GM23338 (cell line): ENCODE measurements around the gene CEBPB.

Experiments used
- CREB1 ChIP-seq: fragments of 250-450 bp; sonication (Bioruptor Pico); IDR thresholded peaks from 2 replicates; pipeline ENCODE4 v1.5.0; 2020; ENCODE audit warnings: low read depth, mild to moderate bottlenecking, moderate library complexity
- EZH2 ChIP-seq: fragments of 200-600 bp; sonication (generic); IDR thresholded peaks from one replicate; pipeline ENCODE4 v1.8.0; 2017; ENCODE audit warnings: antibody characterized with exemption, mild to moderate bottlenecking, low read depth; ENCODE audit not compliant: unreplicated experiment
- EZH2phosphoT487 ChIP-seq: fragments of 200-600 bp; sonication (generic); IDR thresholded peaks from one replicate; pipeline ENCODE4 v1.8.1; 2018; ENCODE audit warnings: antibody characterized with exemption; ENCODE audit not compliant: unreplicated experiment
- JUNB ChIP-seq: IDR thresholded peaks from one replicate; pipeline ENCODE4 v1.6.1; 2016; ENCODE audit warnings: antibody characterized with exemption; ENCODE audit not compliant: unreplicated experiment
- POLR2AphosphoS5 ChIP-seq: IDR thresholded peaks from 2 replicates; pipeline ENCODE4 v1.6.1; 2016; ENCODE audit warnings: antibody characterized with exemption, low read depth
- TF ChIP-seq, protein P1 (sequence below), 2 experiments: fragments of 200-600 bp in 1 of 2; sonication (generic) in 1 of 2; conservative IDR thresholded peaks; 2 replicates each; pipeline versions ENCODE4 v1.5.1 to v1.6.1; 2016 to 2017; ENCODE audit warnings: antibody characterized with exemption in 2 of 2, low read depth in 2 of 2, mild to moderate bottlenecking in 2 of 2, moderate library complexity in 1 of 2
- TF ChIP-seq, protein P2 (sequence below): IDR thresholded peaks from one replicate; pipeline ENCODE4 v1.6.1; 2018; ENCODE audit warnings: antibody characterized with exemption; ENCODE audit not compliant: unreplicated experiment
- TF ChIP-seq, protein P3 (sequence below): fragments of 250-450 bp; sonication (Bioruptor Pico); IDR thresholded peaks from 2 replicates; pipeline ENCODE4 v1.5.0; 2020; ENCODE audit warnings: mild to moderate bottlenecking, moderate library complexity

DNA sequence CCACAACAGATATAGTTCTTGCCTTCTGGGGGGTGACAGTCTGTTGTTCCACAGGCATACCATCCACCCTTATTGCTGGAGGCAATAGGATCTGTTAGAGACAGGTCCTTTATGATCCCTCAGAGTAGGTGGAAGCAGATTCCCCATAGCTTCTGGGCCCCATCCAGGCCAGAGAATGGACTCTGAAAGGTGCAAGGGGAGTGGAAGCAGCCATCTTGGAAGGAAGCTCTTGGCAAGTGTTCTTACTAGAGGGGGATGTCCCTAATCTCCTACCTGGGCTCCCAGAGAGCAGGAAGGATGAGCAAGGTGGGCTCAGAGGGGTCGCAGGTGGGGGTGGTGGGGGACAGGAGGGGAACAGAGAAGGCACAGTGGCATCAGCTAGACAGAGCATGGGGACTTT is 33.4 kb downstream of the CEBPB start:
- TF ChIP-seq POLR2AphosphoS5 (no peak), JUNB (no peak), CREB1 (CRISPR knock-in tag) (no peak), EZH2 (no peak), EZH2phosphoT487 (no peak)
- TF ChIP-seq, protein P1, sequence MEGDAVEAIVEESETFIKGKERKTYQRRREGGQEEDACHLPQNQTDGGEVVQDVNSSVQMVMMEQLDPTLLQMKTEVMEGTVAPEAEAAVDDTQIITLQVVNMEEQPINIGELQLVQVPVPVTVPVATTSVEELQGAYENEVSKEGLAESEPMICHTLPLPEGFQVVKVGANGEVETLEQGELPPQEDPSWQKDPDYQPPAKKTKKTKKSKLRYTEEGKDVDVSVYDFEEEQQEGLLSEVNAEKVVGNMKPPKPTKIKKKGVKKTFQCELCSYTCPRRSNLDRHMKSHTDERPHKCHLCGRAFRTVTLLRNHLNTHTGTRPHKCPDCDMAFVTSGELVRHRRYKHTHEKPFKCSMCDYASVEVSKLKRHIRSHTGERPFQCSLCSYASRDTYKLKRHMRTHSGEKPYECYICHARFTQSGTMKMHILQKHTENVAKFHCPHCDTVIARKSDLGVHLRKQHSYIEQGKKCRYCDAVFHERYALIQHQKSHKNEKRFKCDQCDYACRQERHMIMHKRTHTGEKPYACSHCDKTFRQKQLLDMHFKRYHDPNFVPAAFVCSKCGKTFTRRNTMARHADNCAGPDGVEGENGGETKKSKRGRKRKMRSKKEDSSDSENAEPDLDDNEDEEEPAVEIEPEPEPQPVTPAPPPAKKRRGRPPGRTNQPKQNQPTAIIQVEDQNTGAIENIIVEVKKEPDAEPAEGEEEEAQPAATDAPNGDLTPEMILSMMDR (conservative IDR thresholded peaks at IDR 0.05; ENCODE audit: low read depth in 2 of 2) = no peak
- TF ChIP-seq, protein P2, sequence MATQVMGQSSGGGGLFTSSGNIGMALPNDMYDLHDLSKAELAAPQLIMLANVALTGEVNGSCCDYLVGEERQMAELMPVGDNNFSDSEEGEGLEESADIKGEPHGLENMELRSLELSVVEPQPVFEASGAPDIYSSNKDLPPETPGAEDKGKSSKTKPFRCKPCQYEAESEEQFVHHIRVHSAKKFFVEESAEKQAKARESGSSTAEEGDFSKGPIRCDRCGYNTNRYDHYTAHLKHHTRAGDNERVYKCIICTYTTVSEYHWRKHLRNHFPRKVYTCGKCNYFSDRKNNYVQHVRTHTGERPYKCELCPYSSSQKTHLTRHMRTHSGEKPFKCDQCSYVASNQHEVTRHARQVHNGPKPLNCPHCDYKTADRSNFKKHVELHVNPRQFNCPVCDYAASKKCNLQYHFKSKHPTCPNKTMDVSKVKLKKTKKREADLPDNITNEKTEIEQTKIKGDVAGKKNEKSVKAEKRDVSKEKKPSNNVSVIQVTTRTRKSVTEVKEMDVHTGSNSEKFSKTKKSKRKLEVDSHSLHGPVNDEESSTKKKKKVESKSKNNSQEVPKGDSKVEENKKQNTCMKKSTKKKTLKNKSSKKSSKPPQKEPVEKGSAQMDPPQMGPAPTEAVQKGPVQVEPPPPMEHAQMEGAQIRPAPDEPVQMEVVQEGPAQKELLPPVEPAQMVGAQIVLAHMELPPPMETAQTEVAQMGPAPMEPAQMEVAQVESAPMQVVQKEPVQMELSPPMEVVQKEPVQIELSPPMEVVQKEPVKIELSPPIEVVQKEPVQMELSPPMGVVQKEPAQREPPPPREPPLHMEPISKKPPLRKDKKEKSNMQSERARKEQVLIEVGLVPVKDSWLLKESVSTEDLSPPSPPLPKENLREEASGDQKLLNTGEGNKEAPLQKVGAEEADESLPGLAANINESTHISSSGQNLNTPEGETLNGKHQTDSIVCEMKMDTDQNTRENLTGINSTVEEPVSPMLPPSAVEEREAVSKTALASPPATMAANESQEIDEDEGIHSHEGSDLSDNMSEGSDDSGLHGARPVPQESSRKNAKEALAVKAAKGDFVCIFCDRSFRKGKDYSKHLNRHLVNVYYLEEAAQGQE = no peak
- TF ChIP-seq, protein P3, sequence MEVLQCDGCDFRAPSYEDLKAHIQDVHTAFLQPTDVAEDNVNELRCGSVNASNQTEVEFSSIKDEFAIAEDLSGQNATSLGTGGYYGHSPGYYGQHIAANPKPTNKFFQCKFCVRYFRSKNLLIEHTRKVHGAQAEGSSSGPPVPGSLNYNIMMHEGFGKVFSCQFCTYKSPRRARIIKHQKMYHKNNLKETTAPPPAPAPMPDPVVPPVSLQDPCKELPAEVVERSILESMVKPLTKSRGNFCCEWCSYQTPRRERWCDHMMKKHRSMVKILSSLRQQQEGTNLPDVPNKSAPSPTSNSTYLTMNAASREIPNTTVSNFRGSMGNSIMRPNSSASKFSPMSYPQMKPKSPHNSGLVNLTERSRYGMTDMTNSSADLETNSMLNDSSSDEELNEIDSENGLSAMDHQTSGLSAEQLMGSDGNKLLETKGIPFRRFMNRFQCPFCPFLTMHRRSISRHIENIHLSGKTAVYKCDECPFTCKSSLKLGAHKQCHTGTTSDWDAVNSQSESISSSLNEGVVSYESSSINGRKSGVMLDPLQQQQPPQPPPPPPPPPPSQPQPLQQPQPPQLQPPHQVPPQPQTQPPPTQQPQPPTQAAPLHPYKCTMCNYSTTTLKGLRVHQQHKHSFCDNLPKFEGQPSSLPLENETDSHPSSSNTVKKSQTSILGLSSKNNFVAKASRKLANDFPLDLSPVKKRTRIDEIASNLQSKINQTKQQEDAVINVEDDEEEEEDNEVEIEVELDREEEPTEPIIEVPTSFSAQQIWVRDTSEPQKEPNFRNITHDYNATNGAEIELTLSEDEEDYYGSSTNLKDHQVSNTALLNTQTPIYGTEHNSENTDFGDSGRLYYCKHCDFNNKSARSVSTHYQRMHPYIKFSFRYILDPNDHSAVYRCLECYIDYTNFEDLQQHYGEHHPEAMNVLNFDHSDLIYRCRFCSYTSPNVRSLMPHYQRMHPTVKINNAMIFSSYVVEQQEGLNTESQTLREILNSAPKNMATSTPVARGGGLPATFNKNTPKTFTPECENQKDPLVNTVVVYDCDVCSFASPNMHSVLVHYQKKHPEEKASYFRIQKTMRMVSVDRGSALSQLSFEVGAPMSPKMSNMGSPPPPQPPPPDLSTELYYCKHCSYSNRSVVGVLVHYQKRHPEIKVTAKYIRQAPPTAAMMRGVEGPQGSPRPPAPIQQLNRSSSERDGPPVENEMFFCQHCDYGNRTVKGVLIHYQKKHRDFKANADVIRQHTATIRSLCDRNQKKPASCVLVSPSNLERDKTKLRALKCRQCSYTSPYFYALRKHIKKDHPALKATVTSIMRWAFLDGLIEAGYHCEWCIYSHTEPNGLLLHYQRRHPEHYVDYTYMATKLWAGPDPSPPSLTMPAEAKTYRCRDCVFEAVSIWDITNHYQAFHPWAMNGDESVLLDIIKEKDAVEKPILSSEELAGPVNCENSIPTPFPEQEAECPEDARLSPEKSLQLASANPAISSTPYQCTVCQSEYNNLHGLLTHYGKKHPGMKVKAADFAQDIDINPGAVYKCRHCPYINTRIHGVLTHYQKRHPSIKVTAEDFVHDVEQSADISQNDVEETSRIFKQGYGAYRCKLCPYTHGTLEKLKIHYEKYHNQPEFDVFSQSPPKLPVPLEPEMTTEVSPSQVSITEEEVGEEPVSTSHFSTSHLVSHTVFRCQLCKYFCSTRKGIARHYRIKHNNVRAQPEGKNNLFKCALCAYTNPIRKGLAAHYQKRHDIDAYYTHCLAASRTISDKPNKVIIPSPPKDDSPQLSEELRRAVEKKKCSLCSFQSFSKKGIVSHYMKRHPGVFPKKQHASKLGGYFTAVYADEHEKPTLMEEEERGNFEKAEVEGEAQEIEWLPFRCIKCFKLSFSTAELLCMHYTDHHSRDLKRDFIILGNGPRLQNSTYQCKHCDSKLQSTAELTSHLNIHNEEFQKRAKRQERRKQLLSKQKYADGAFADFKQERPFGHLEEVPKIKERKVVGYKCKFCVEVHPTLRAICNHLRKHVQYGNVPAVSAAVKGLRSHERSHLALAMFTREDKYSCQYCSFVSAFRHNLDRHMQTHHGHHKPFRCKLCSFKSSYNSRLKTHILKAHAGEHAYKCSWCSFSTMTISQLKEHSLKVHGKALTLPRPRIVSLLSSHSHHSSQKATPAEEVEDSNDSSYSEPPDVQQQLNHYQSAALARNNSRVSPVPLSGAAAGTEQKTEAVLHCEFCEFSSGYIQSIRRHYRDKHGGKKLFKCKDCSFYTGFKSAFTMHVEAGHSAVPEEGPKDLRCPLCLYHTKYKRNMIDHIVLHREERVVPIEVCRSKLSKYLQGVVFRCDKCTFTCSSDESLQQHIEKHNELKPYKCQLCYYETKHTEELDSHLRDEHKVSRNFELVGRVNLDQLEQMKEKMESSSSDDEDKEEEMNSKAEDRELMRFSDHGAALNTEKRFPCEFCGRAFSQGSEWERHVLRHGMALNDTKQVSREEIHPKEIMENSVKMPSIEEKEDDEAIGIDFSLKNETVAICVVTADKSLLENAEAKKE (CRISPR knock-in tag) = no peak
